Amniotic stem cell (primary cell): ENCODE data around the gene FBXO2.

ENCODE experiments used
- DNase-seq: peaks from one replicate; lab custom pipeline; 2025; lab: John Stamatoyannopoulos, UW

FBXO2 gene

GRCh38 chr1:11654137-11654938 is at the start of gene FBXO2, which contains the start of gene FBXO44:
Gene FBXO2, minus strand, starts transcription at chr1:11654429. Its CDS starts 89 bp downstream, at chr1:11654340.
Gene FBXO44, plus strand, starts transcription at chr1:11654877. Its CDS starts 959 bp downstream, at chr1:11655836.
- no peak for DNase-seq

- no peak for DNase-seq
These were observed 49.3 kb upstream of the FBXO2 start for GRCh38 chr1:11703357-11704193.

DNA sequence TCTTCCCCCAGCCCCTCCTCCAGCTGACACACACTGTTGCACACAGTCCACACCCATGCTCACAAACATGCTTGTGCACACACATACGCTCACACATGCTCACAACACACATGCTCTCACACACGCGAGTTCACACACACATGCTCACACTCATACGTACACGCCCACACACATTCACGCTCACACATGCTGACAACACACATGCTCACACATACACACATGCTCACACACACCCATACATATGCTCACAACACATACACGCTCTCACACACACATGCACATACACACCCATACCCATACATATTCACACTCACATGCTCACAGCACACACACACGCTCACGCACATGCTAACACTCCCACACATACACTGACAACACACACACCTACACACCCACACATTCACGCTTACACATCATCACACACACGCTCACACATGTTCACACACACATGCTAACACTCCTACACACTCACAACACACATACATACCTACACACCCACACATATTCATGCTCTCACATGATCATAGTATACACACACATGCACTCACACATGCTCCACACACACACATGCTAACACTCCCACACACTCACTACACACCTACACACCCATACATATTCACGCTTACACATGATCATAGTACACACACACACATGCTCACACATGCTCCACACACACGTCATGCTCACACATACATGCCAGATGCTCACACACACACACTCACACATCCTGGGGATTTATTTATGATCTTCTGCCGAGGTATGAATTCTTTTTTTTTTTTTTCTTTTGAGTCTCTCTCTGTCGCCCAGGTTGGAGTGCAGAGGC is 48.0 kb upstream of the FBXO2 start:
- no peak for DNase-seq

DNA sequence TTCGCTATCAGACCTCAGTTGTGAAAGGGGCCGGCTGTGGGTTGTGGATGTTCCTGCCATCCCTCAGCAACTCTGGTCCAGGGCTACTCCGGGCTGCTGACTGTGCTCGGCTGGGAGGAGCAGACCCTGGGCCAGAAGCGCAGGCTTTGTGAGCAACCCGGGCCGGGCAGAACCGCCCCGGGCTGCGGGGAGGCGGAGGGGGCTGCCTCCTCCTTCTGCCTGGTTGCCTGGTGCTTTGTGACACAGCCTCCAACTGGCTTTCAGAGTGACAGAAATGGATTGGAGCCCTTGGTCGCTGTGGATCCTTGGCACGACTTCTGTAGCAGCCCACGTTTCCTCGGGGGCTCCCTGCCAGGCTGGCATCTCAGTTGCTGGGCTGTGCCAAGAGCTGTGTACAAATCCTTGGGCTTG is 47.3 kb upstream of the FBXO2 start:
- no peak for DNase-seq

DNA sequence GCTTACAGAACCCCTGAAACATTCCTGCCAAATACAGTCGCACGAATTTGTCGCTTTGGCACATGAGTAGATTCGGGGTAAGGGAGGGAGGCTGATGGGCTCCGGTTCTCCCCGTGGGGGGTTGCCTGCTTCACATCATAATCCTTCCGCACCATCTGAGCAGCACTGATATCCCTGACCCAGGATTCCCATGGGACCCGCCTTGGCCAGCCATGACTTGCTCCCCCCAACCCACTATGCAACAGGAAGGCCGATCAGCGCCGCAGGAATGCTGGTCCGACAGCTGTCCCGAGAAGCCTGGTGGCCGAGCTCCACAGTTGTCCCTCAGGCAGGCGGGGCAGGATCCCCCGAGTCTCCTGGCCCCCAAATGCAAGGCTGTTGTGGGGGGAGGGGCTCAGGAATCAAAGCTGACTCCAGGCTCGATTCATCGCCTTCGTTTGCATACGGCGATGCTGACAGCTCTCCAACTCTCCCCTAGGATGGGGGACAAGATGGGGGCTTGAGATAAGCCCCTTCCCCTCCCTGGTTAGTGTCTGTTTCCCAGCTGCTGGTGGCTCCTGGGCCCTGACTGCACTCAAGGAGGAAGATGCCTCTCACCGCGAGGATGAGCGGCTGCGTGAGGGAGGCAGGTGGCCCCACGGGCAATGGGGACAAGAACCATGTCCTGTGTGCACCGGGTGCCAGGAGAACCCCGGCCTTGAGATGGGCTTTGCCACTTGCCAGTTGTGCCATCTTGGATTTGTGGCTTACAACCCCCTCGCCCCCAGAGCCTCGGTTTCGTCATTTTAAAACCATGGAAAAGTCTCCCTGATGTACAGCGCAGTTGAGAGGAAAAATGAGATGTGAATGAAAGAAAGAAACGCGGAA is 46.6 kb upstream of the FBXO2 start:
- no peak for DNase-seq

GRCh38 chr1:11697893-11698210 is 43.6 kb upstream of the FBXO2 start:
- no peak for DNase-seq

- no peak for DNase-seq
These were observed 43.1 kb upstream of the FBXO2 start for GRCh38 chr1:11697188-11697892.

- DNase-seq: no peak
These were observed 41.6 kb upstream of the FBXO2 start for GRCh38 chr1:11695861-11696260.

GRCh38 chr1:11693917-11694316 is 39.7 kb upstream of the FBXO2 start:
- DNase-seq: no peak

- no peak for DNase-seq
These were observed 38.9 kb upstream of the FBXO2 start for GRCh38 chr1:11693024-11693590.

GRCh38 chr1:11691928-11692711 is 37.9 kb upstream of the FBXO2 start:
- DNase-seq: no peak

GRCh38 chr1:11691302-11691914 is 37.2 kb upstream of the FBXO2 start, which contains the start of gene DRAXIN:
Gene DRAXIN, plus strand, starts transcription at chr1:11691710. Its CDS starts 14,549 bp downstream, at chr1:11706259.
- no peak for DNase-seq

GRCh38 chr1:11690397-11691301 is 36.4 kb upstream of the FBXO2 start:
- no peak for DNase-seq

- DNase-seq: no peak
These were observed 34.3 kb upstream of the FBXO2 start for GRCh38 chr1:11688506-11688905.

DNA sequence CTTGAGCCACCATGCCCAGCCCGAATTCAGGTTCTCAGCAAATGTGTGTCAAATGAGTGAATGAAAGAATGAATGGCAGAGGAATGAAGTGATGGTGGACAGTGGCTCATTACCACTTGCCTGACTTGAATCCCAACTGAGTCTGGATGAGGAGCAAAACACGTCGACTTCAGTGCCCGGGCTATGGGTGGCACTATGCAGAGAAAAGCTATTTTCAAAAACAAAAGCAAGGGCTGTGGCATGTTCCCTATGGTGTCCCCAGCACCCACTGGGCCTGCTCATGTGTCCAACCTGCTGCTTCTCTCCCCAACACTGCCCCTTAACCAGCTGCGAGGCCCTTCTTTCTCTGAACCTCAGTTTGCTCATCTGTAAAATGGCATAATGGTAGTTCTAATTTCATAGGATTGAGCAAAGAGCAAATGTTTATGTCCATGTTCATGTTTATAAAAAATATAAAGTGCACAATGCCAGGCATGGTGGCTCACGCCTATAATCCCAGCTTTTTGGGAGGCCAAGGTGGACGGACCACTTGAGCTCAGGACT is 31.1 kb upstream of the FBXO2 start:
- DNase-seq: no peak

- DNase-seq: no peak
These were observed 29.8 kb upstream of the FBXO2 start for GRCh38 chr1:11684070-11684469.

GRCh38 chr1:11682799-11683198 is 28.6 kb upstream of the FBXO2 start:
- DNase-seq: no peak
